ENCODE data around the gene NFKBIZ.

- TF ChIP-seq POLR2AphosphoS5 (IDR thresholded peaks at IDR 0.05; ENCODE audit: borderline replicate concordance, low read depth, low read length): no peak
- no peak for TF ChIP-seq EZH2 (IDR thresholded peaks at IDR 0.05)
- no peak for TF ChIP-seq FOXP2 (optimal IDR thresholded peaks at IDR 0.05; ENCODE audit: control extremely low read depth, extremely low read length, insufficient read depth)
These were observed 2.8 kb downstream of the NFKBIZ start for GRCh38 chr3:101851850-101852714.
